ENCODE measurements around the gene BUD23.
A peak's percentile ranks its signal among the peaks of the same experiment; 100 is the strongest.
"Not testable (repeated sequence)": the region's sequence is repeated elsewhere in the genome, so short reads cannot be mapped to it uniquely, and the experiment has no call there.

The BUD23 gene, protein sequence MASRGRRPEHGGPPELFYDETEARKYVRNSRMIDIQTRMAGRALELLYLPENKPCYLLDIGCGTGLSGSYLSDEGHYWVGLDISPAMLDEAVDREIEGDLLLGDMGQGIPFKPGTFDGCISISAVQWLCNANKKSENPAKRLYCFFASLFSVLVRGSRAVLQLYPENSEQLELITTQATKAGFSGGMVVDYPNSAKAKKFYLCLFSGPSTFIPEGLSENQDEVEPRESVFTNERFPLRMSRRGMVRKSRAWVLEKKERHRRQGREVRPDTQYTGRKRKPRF

DNA sequence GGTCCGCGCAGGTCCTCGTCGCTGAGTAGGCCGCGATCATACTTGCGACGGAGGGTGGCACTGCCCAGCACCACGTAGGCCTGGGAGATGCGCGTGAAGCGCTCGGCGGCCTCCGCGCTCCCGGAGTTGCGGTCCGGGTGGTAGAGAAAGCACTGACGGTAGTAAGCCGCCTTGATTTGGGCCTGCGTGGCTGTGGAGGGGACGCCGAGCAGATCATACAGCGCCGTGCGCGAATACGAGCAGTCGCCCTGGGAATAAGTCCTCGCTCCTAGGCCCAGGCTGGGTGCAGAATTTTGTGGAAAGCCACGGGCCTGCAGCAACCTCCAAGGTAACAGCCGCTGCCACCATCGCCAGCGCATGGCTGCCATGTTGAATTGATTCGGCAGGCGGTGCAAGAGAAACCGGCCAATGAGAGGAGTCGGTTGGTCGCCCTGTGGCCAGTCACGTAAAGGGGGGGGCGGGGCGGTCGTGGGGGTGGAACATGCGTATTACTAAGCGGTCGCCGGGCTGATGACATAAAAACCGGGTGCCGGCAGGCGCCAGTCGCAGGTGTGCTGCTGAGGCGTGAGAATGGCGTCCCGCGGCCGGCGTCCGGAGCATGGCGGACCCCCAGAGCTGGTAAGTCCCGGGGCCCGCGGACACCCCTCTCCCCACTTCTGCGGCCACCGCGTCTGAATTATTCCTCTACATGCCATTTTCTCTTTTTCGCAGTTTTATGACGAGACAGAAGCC, at the start of gene BUD23, which contains the start of gene DNAJC30:
Gene BUD23 (plus strand): TSS at position 542 of the 732 bp plus-strand sequence. CDS start 29 bp downstream, at position 571.
Gene DNAJC30 (minus strand): TSS at position 398 of the 732 bp plus-strand sequence. CDS start 30 bp downstream, at position 368.
- DNase-seq (ENCODE audit: low read depth in 2 of 2, low spot score in 1 of 2): peak; percentile 93 to 95

- DNase-seq (ENCODE audit: low read depth in 2 of 2, low spot score in 1 of 2): no peak
Measured at GRCh38 chr7:73633844-73634243, 49.6 kb upstream of the BUD23 start.

GRCh38 chr7:73635428-73636200, 47.8 kb upstream of the BUD23 start:
- no peak for DNase-seq (ENCODE audit: low read depth in 2 of 2, low spot score in 1 of 2)

- DNase-seq (ENCODE audit: low read depth in 2 of 2, low spot score in 1 of 2): no peak
Measured at GRCh38 chr7:73638911-73639310, 44.5 kb upstream of the BUD23 start.

DNA sequence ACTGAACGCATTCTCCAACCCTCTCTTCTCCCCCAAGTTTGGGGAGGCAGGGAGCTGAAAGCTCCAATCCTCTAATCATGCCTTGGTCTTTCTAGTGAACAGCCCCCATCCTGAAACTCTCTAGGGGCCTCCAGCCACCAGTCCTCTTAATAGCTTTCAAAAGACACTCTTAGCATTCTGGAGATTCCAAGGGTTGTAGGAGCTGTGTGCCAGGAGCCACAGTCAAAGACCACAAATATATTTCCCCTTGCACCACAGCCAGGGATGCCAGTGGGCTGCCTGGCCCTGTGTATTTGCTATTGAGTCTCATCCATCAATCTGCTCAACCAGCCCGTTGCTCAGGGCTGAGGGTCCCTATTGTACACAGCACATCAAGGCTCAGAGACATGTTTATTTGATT, 40.6 kb upstream of the BUD23 start:
- DNase-seq (ENCODE audit: low read depth in 2 of 2, low spot score in 1 of 2): no peak

- no peak for DNase-seq (ENCODE audit: low read depth in 2 of 2, low spot score in 1 of 2)
Measured at GRCh38 chr7:73644688-73645286, 38.6 kb upstream of the BUD23 start.

DNA sequence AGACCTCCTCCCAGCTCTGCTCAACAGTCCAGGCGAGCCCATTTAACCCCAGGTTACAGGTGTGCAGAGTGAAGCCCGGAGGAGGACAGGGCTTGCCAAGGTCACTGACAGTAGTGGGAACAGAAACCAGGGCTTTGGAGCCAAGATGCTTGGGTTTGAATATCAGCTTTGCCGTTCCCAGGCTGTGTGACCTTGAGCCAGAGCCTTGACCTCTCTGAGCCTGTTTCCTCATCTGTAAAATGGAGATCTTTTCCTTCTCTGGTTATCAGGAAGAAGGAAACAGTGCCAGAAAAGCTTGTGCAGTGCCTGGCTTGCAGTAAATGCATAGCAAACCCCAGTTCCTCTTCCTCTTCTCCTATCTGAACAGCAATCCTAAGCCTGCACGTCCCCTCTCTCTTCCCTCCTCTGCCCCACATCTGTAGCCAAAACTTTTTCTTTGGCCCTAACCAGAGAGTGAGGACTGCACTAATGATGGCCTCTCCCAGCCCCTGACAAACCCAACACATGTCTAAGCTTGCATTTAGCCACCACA, 37.7 kb upstream of the BUD23 start:
- no peak for DNase-seq (ENCODE audit: low read depth in 2 of 2, low spot score in 1 of 2)

GRCh38 chr7:73646785-73647724, 36.3 kb upstream of the BUD23 start:
- DNase-seq (ENCODE audit: low read depth in 2 of 2, low spot score in 1 of 2): no peak

GRCh38 chr7:73647725-73648592, 35.4 kb upstream of the BUD23 start:
- DNase-seq (ENCODE audit: low read depth in 2 of 2, low spot score in 1 of 2): no peak

DNA sequence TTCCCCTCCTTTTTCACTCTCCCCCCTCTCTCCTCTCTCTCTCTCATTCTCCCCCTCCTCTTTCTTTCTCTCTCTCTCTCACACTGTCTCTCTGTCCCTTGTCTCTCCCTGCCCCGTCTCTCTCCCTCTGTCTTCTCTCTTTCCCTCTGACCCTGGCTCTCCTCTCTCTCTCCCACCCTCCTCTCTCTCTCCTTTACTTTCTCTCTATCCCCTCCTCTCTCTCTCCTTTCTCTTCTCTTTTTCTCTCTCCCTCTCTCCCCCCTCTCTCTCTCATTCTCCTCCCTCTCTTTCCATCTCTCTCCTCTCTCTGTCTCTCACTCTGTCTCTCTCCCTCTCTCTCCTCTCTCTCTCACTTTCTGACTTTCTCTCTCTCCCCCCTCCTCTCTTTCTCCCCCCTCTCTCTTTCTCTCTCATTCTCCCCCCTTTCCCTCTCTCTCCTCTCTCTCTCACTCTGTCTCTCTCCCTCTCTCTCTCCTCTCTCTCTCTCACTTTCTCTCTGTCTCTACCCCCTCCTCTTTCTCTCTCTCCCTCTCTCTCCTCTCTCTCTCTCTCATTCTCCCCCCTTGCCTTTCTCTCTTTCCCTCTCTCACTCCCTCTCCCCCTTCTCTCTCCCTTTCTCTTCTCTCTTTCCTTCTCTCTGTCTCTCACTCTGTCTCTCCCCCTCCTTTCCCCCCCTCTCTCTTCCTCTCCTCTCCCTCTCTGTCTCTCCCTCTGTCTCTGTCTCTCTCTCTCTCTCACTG, 34.6 kb upstream of the BUD23 start:
- DNase-seq (ENCODE audit: low read depth in 2 of 2, low spot score in 1 of 2): no peak

GRCh38 chr7:73649576-73649975, 33.8 kb upstream of the BUD23 start:
- no peak for DNase-seq (ENCODE audit: low read depth in 2 of 2, low spot score in 1 of 2)

DNA sequence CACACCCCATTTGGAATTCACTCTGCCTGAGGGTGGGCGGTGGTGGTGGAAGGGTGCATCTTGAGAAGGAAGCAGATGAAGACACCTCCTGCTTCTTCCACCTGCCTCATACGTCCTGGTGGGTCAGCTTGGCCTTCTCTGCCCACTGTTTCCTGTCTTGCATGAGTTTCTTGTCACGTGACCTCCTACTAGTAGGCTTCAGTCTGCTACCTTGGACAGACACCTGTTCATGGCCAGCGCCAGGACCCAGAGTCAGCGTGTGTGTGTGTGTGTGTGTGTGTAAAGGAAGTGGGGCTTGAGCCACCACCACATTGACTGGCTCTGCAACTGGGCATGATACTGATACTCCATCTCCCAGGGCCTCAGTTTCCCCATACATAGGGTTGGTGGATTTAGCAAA, 32.9 kb upstream of the BUD23 start:
- no peak for DNase-seq (ENCODE audit: low read depth in 2 of 2, low spot score in 1 of 2)

- DNase-seq (ENCODE audit: low read depth in 2 of 2, low spot score in 1 of 2): no peak
Measured at GRCh38 chr7:73652541-73652949, 30.9 kb upstream of the BUD23 start.

DNA sequence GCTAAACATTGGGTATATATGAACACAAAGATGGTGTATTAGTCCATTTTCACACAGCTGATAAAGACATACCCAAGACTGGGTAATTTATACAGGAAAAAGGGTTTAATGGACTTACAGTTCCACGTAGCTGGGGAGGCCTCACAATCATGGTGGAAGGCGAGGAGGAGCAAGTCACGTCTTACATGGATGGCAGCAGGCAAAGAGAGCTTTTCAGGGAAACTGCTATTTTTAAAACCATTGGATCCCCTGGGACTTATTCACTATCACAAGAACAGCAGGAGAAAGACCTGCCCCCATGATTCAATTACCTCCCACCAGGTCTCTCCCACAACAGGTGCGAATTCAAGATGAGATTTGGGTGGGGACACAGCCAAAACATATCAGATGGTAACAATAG, 28.1 kb upstream of the BUD23 start:
- not testable (repeated sequence) for DNase-seq (ENCODE audit: low read depth in 2 of 2, low spot score in 1 of 2)

DNA sequence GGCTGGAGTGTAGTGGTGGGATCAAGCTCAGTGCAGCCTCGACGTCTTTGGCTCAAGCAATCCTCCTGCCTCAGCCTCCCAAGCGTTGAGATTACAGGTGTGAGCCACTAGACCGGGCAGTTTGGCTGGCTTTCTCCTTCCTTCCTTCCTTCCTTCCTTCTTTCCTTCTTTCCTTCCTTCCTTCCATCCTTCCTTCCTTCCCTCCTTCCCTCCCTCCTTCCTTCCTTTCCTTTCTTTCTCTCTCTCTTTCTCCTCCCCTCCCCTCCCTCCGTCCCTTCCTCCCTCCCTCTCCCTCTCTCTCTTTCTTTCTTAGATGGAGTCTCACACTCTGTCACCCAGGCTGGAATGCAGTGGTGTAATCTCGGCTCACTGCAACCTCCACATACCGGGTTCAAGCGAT, 23.4 kb upstream of the BUD23 start:
- DNase-seq (ENCODE audit: low read depth in 2 of 2, low spot score in 1 of 2): no peak

GRCh38 chr7:73660594-73660993, 22.8 kb upstream of the BUD23 start:
- not testable (repeated sequence) for DNase-seq (ENCODE audit: low read depth in 2 of 2, low spot score in 1 of 2)

DNA sequence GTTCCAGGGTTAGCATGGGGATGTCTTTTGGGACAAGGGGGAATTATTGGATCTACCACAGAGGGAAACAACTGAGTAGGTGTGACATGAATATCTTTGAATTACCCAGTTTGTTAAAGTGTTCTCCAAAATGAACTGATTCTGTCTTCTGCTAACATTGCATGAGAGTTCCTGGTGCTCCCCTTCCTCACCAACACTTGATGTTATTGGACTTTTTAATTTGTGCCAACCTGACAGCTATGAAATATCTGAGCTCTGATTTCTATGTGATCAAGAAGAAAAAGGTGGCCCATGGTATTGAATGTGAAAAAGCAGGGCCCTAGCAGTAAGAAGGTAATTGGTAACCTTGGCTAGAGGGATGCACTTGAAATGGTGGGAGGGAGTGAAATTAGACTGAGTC, 20.4 kb upstream of the BUD23 start:
- no peak for DNase-seq (ENCODE audit: low read depth in 2 of 2, low spot score in 1 of 2)

- peak; percentile 83 to 84 for DNase-seq (ENCODE audit: low read depth in 2 of 2, low spot score in 1 of 2)
Measured at GRCh38 chr7:73667344-73668102, 15.9 kb upstream of the BUD23 start, which contains the start of gene VPS37D. Gene VPS37D (plus strand): TSS chr7:73667831. CDS start chr7:73667959, 128 bp downstream.

Data from stimulated activated CD8-positive, alpha-beta memory T cell treated with anti-CD3 and anti-CD28 coated beads, Interleukin-4, amount 100 ng/mL, for 1 hour (primary cell).